Ishikawa (cell line): Measurements from ENCODE around the gene FABP3.

Source experiments
- CEBPB ChIP-seq: IDR thresholded peaks from 2 replicates; pipeline ENCODE4 v1.6.1; 2012
- CREB1 ChIP-seq: IDR thresholded peaks from 2 replicates; pipeline ENCODE4 v1.6.1; 2012; ENCODE audit warnings: low read depth
- EGR1 ChIP-seq: IDR thresholded peaks from 2 replicates; pipeline ENCODE4 v1.6.1; 2012
- EP300 ChIP-seq: IDR thresholded peaks from 2 replicates; pipeline ENCODE4 v1.6.1; 2012; ENCODE audit warnings: borderline replicate concordance
- FOXM1 ChIP-seq: IDR thresholded peaks from 2 replicates; pipeline ENCODE4 v1.6.1; 2012; ENCODE audit warnings: low read depth, borderline replicate concordance
- NFIC ChIP-seq: IDR thresholded peaks from 2 replicates; pipeline ENCODE4 v1.6.1; 2012
- RAD21 ChIP-seq: IDR thresholded peaks from 2 replicates; pipeline ENCODE4 v1.6.1; 2012; ENCODE audit warnings: low read depth
- TAF1 ChIP-seq: IDR thresholded peaks from 2 replicates; pipeline ENCODE4 v1.6.1; 2012; ENCODE audit warnings: low read depth, mild to moderate bottlenecking
- TCF12 ChIP-seq: IDR thresholded peaks from 2 replicates; pipeline ENCODE4 v1.6.1; 2012; ENCODE audit warnings: low read depth
- TEAD4 ChIP-seq: IDR thresholded peaks from 2 replicates; pipeline ENCODE4 v1.6.1; 2012
- USF1 ChIP-seq: IDR thresholded peaks from 2 replicates; pipeline ENCODE4 v1.6.1; 2012
- YY1 ChIP-seq: IDR thresholded peaks from 2 replicates; pipeline ENCODE4 v1.6.1; 2012; ENCODE audit warnings: low read depth
- ZBTB7A ChIP-seq: IDR thresholded peaks from 2 replicates; pipeline ENCODE4 v1.6.1; 2012; ENCODE audit warnings: low read depth
- TF ChIP-seq, protein P1 (sequence below): IDR thresholded peaks from 2 replicates; pipeline ENCODE4 v1.6.1; 2012
- TF ChIP-seq, protein P2 (sequence below): IDR thresholded peaks from 2 replicates; pipeline ENCODE4 v1.6.1; 2012; ENCODE audit warnings: low read depth, mild to moderate bottlenecking

The FABP3 gene

DNA sequence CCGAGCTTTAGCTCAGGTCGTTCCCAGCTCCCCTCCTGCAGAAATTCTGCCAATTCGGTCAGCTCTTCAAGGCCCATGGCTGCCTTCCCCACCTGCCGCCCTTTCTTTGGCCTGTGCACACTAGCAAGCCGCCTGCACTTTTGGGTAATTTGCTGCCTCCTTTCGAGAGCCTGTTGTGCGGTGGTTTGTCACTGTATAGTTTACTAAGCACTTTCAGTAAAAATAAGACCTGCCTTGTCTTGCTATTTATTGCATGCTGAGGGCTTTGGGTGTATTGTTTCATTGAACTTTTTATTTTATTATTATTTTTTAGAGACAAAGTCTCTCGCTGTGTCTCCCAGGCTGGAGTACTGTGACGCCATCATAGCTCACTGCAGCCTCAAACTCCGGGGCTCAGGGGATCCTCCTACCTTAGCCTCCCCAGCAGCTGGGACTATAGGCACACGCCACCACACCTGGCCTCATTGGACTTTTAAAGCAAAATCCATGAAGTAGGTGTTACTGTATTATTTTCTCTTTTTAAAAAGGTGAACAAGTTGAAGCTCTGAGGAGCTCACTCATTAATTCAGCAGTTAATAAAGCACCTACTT is 1.1 kb upstream of the FABP3 start:
- no peak for TF ChIP-seq CEBPB
- 0 out of 2 replicates have a peak, but pooled peaks have one; percentile 15 for TF ChIP-seq TAF1

DNA sequence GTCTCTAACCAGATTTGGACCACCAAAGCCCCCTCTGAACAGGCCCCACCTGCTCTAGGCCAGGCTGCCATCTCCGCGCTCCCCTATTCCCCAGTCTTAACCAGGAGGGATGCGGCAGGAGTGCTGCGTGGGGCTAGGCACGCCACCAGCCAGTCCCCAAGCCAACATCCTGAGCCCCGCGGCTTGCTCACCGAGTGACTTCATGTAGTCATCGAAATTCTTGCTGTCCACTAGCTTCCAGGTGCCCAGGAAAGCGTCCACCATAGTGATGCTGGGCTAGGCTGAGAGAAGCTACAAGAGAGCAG is 173 bp downstream of the FABP3 start:
- TF ChIP-seq ZBTB7A = no peak
- no peak for TF ChIP-seq YY1
- TF ChIP-seq, protein P1, sequence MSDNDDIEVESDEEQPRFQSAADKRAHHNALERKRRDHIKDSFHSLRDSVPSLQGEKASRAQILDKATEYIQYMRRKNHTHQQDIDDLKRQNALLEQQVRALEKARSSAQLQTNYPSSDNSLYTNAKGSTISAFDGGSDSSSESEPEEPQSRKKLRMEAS = no peak
- TF ChIP-seq NFIC = no peak
- TF ChIP-seq CEBPB = no peak
- no peak for TF ChIP-seq FOXM1
- no peak for TF ChIP-seq TCF12
- TF ChIP-seq, protein P2, sequence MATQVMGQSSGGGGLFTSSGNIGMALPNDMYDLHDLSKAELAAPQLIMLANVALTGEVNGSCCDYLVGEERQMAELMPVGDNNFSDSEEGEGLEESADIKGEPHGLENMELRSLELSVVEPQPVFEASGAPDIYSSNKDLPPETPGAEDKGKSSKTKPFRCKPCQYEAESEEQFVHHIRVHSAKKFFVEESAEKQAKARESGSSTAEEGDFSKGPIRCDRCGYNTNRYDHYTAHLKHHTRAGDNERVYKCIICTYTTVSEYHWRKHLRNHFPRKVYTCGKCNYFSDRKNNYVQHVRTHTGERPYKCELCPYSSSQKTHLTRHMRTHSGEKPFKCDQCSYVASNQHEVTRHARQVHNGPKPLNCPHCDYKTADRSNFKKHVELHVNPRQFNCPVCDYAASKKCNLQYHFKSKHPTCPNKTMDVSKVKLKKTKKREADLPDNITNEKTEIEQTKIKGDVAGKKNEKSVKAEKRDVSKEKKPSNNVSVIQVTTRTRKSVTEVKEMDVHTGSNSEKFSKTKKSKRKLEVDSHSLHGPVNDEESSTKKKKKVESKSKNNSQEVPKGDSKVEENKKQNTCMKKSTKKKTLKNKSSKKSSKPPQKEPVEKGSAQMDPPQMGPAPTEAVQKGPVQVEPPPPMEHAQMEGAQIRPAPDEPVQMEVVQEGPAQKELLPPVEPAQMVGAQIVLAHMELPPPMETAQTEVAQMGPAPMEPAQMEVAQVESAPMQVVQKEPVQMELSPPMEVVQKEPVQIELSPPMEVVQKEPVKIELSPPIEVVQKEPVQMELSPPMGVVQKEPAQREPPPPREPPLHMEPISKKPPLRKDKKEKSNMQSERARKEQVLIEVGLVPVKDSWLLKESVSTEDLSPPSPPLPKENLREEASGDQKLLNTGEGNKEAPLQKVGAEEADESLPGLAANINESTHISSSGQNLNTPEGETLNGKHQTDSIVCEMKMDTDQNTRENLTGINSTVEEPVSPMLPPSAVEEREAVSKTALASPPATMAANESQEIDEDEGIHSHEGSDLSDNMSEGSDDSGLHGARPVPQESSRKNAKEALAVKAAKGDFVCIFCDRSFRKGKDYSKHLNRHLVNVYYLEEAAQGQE = no peak
- TF ChIP-seq EGR1 = no peak

- TF ChIP-seq TEAD4 = no peak
- TF ChIP-seq USF1 = no peak
- TF ChIP-seq TAF1 = no peak
- no peak for TF ChIP-seq TCF12
- no peak for TF ChIP-seq CREB1
- TF ChIP-seq ZBTB7A = no peak
- TF ChIP-seq EGR1 = no peak
- TF ChIP-seq NFIC = no peak
- no peak for TF ChIP-seq YY1
- no peak for TF ChIP-seq EP300
- no peak for TF ChIP-seq RAD21
- TF ChIP-seq, protein P2 = no peak
- no peak for TF ChIP-seq FOXM1
- TF ChIP-seq, protein P1 = no peak
- TF ChIP-seq CEBPB = no peak
Measured at GRCh38 chr1:31372051-31372450, 825 bp downstream of the FABP3 start.

GRCh38 chr1:31371121-31371959 is 1.5 kb downstream of the FABP3 start:
- TF ChIP-seq EGR1 = no peak
- TF ChIP-seq YY1 = no peak
- no peak for TF ChIP-seq EP300
- TF ChIP-seq CREB1 = no peak
- no peak for TF ChIP-seq TEAD4
- TF ChIP-seq FOXM1 = no peak
- no peak for TF ChIP-seq TAF1
- no peak for TF ChIP-seq TCF12
- TF ChIP-seq NFIC = no peak
- no peak for TF ChIP-seq RAD21
- no peak for TF ChIP-seq USF1
- TF ChIP-seq, protein P2 = no peak
- TF ChIP-seq ZBTB7A = no peak
- no peak for TF ChIP-seq CEBPB
- TF ChIP-seq, protein P1 = no peak
